ENCODE data around the gene GDPD3.
"Not testable (repeated sequence)": the region's sequence is repeated elsewhere in the genome, so short reads cannot be mapped to it uniquely, and the experiment has no call there.

Gene GDPD3, protein sequence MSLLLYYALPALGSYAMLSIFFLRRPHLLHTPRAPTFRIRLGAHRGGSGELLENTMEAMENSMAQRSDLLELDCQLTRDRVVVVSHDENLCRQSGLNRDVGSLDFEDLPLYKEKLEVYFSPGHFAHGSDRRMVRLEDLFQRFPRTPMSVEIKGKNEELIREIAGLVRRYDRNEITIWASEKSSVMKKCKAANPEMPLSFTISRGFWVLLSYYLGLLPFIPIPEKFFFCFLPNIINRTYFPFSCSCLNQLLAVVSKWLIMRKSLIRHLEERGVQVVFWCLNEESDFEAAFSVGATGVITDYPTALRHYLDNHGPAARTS

DNA sequence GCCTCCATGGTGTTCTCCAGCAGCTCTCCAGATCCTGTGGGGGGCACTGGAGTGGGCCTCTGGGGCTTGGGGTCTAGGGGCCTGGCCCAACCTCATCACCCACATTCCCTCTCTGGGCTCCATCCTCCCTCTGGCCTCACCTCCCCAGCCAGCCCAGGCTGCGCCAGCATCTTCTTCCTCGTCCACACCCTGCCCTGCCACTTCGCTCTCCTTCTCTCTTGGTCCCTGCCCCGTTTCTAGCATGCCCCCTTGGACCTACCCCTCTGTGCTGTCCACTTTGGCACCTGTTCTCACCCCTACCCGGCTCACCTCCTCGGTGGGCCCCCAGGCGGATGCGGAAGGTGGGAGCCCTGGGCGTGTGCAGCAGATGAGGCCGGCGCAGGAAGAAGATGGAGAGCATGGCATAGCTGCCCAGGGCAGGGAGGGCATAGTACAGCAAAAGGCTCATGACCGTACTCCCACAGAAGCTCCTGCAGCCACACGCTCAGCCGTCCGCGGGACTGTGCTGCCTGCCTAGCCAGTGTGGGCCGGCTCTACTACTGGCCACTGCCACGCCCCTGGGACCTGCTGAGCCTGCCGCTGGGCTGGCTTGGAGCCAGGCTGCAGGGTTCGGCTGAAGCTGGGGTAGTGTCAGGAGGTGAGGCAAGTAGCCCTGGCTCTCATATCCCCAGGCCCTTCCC is at the start of gene GDPD3:
TSS of gene GDPD3 (minus strand) at position 507 of the 680 bp plus-strand sequence. CDS start at position 448, 59 bp downstream.
- no peak for DNase-seq (ENCODE audit: low read depth in 3 of 3)

DNA sequence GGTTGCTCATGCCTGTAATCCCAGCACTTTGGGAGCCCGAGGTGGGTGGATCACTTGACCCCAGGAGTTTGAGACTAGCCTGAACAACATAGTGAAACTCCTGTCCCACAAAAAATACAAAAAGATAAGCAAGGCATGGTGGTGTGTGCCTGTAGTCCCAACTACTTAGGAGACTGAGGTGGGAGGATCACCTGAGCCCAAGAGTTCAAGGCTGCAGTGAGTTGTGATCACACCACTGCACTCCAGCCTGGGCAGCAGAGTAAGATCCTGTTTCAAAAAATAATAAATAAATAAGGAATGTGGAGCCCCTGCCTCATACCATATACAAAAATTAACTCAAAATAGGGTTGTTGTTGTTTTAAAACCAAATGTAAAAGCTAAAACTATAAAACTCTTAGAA is 43.9 kb upstream of the GDPD3 start:
- no peak for DNase-seq (ENCODE audit: low read depth in 3 of 3)

DNA sequence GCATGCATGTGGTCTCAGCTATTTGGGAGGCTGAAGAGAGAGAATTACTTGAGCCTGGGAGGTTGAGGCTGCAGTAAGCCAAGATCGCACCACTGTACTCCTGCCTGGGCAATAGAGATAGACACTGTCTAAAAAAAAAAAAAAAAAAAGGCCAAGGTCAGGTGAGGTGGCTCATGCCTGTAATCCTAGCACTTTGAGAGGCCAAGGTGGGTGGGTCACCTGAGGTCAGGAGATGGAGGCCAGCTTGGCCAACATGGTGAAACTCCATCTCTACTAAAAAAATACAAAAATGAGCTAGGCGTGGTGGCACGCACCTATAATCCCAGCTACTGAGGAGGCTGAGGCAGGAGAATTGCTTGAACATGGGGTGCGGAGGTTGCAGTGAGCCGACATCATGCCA is 41.9 kb upstream of the GDPD3 start:
- DNase-seq (ENCODE audit: low read depth in 3 of 3): no peak

DNA sequence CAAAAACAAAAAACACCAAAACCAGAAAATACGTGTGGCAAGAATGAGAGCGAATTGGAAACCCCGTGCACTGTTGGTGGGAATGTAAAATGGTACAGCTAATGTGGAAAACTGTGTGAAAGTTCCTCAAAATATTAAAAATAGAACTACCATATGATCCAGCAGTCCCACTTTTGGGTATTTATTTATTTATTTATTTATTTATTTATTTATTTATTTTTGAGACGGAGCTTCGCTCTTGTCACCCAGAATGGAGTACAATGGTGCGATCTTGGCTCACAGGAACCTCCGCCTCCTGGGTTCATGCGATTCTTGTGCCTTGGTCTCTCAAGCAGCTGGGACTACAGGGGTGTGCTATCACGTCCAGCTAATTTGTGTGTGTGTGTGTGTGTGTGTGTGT is 39.2 kb upstream of the GDPD3 start:
- no peak for DNase-seq (ENCODE audit: low read depth in 3 of 3)

DNA sequence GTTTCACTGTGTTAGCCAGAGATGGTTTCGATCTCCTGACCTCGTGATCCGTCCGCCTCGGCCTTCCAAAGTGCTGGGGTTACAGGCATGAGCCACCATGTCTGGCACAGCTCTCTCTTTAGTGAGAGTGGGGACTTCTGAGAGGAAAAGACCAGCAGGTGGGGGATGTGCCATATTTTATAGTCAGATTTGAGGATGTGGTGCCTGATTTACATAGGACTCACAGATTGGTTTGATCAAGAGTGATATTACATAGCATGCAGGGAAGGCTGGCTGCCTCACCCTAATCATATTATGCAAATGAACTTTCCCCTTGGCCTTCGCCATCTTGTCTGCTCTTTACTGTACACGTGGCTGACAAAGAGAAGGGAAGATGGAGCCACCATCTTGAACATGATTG is 37.8 kb upstream of the GDPD3 start:
- DNase-seq (ENCODE audit: low read depth in 3 of 3): no peak

DNA sequence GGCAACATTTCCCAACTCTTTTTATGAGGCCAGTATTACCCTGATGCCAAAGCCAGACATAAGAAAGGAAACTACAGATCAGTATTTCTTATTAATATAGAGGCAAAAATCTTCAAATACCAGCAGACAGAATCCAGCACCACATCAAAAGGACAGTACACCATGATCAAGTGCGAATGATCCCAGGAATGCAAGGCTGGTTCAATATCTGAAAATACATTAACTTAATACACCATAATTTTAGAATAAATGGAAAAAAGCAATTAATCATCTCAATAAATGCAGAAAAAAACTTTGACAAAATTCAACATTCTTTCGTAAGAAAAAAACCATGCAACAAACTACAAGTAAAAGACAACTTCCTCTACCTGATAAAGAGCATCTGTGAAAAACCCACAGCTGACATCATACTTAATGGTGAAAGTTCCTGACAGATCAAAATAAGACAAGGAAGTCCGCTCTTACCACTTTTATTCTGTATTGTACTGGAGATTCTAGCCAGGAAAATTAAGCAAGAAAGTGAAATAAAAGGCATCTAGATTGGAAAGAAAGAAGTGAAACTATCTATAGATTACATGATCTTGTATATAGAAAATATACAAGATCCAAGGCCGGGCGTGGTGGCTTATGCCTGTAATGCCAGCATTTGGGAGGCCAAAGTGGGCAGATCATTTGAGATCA is 36.1 kb upstream of the GDPD3 start:
- DNase-seq (ENCODE audit: low read depth in 3 of 3): no peak

DNA sequence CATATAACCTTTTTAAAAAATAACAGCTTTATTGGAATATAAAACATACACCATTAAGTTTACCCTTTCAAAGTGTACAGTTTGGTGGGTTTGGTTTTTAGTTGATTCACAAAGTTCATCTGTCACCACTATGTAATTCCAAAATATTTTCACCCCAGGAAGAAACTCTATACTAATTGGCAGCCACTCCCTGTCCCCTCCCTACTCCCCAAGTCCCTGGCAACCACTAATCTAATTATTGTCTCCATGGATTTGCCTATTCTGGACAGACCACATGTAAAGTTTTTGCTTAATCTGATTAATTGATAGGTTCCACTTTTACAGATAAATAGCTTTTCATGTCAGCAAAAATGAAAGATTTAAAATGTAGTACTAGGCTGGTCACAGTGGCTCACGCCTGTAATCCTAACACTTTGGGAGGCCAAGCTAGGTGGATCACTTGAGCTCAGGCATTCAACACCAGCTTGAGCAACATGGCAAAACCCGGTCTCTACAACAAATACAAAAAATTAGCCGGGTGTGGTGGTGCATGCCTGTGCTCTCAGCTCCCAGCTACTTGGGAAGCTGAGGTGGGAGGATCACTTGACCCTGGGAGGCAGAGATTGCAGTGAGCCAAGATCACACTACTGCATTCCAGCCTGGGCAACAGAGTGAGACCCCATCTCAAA is 34.6 kb upstream of the GDPD3 start:
- no peak for DNase-seq (ENCODE audit: low read depth in 3 of 3)

DNA sequence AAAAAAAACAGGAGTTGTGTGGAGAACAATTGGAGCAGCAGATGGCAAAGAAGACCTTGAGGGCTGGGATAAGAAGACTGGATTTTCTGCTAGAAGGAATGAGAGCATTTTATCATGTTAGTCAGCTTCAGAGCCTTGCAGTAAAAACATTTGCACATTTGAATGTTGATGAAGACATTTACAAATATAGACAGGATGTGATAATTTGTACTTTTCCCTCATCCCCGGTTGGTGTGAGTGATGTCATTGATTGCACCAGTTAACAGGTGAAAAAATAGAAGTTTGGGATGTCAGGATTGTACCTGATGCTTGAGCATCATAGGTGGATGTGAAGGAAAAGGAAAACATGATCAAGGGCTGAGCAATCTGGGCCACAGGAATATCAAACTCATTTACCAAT is 32.3 kb upstream of the GDPD3 start:
- DNase-seq (ENCODE audit: low read depth in 3 of 3): no peak

DNA sequence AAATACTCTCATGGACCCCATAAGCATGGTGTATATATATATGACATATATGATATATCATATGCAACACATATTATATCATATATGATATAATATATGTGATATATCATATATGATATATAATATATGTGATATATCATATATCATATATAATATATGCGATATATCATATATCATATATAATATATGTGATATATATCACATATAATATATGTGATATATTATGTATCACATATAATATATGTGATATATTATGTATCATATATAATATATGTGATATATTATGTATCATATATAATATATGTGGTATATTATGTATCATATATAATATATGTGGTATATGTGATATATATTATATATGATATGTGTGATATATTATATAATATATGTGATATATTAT is 31.6 kb upstream of the GDPD3 start:
- no peak for DNase-seq (ENCODE audit: low read depth in 3 of 3)

DNA sequence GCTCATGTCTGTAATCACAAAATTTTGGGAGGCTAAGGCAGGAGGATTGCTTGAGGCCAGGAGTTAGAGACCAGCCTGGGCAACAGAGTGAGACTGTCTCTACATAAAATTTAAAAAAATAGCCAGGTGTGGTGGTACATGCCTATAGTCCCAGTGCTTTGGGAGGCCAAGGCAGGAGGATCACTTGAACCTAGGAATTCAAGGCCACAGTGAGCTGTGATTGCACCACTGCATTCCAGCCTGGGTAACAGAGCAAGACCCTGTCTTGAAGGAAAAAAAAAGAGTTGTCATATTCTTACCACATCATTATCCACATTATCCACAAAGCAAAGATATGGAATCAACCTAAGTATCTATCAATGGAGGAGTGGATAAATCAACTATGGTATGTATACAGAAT is 30.7 kb upstream of the GDPD3 start:
- DNase-seq (ENCODE audit: low read depth in 3 of 3): no peak

DNA sequence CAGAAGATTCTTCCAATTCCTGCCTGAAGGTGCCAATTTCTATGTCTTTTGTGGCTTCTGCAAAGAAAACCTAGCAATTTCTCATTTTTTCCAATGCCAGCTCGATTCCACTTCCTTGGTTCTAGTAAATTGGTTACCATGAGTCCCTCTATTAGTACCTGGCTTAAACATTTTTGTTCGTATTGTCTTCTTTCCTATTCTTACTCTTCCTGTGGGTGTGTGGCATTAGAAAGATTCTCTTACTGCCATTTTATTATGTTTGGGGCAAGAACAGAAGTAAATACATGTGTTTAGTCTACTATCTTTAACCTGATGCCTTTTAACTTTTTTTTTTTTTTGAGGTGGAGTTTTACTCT is 30.0 kb upstream of the GDPD3 start:
- DNase-seq (ENCODE audit: low read depth in 3 of 3): no peak

DNA sequence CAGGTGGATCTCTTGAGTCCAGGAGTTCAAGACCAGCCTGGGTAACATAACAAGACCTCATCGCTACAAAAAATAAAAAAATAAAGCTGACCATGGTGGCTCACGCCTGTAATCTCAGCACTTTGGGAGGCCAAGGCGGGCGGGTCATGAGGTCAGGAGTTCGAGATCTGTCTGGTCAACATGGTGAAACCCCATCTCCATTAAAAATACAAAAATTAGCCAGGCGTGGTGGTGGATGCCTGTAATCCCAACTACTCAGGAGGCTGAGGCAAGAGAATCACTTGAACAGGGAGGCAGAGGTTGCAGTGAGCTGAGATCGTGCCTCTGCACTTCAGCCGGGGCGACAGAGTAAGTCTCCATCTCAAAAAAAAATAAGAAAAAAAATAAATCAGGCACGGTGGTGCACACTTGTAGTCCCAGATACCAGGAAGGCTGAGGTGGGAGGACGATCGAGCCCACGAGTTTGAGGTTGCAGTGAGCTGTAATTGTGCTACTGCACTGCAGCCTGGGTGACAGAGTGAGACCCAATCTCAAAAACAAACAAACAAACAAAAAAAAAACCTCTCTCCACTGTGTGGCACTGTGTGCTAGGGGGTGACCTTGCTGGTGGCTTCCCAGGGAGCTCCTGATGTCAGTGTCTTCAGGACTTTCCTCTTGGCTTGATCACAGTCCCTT is 29.5 kb upstream of the GDPD3 start:
- no peak for DNase-seq (ENCODE audit: low read depth in 3 of 3)

DNA sequence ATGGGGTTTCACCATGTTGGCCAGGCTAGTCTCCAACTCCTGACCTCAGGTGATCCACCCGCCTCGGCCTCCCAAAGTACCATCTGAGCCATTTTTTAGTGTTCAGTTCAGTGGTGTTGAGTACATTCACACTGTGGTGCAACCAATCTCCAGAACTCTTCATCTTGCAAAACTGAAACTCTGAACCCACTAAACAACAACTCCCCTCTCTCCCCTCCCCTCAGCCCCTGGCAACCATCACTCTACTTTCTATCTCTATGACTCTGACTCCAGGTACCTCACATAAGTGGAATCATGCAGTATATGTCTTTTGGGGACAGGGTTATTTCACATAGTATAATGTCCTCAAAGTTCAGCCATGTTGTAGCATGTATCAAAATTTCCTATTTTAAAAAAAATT is 28.4 kb upstream of the GDPD3 start:
- no peak for DNase-seq (ENCODE audit: low read depth in 3 of 3)

DNA sequence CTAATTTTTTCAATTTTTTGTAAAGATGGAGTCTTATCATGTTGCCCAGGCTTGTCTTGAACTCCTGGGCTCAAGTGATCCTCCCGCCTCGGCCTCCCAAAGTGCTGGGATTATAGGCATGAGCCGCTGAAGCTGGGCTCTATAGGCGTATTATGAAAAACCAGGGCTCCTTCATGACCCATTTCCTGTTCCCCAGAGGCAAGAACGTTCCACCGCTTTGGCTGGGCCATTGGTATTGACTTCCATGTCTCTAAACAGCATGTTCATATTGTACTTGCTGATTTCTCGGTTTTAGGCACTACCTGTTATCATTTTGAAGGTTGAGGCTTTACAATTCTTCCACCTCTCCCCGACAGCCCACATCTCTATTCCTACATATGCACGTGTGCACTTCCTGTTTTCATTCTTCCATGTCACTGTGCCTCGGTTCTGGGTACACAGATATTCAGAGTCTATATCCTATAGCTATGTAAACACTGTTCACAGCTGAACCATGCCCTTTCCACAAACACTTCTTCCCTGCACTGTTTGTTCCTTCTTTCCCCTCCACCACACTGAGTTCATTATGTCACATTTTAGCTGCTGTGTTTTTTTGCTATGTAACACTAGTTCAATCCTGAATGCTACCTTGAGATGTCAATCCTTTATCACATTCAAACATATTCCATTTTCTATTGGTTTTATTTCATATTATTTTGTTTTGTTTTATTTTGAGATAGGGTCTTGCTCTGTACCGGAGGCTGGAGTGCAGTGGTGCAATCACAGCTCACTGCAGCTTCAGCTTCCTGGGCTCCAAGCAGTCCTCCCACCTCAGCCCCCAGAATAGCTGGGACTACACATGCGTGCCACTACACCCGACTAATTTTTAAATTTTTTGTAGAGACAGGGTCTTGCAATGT is 26.5 kb upstream of the GDPD3 start:
- no peak for DNase-seq (ENCODE audit: low read depth in 3 of 3)

DNA sequence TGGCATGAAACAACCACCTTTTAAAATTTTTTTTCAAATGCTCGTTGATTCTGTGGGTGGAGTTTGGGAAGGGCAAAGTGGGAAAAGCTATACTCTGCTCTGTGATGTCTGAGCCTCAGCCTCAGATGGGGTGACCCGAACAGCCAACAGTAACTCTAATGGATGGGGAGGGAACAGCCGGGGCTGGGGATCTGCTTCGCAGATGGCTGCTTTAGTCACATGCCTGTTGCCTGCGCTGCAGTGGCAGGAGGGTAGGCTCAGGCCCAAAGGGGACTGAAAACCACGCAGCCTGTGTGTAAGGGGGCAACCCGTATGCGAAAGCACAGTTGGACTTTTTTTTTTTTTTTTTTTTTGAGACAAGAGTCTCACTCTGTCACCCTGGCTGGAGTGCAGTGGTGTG is 24.6 kb upstream of the GDPD3 start:
- no peak for DNase-seq (ENCODE audit: low read depth in 3 of 3)

DNA sequence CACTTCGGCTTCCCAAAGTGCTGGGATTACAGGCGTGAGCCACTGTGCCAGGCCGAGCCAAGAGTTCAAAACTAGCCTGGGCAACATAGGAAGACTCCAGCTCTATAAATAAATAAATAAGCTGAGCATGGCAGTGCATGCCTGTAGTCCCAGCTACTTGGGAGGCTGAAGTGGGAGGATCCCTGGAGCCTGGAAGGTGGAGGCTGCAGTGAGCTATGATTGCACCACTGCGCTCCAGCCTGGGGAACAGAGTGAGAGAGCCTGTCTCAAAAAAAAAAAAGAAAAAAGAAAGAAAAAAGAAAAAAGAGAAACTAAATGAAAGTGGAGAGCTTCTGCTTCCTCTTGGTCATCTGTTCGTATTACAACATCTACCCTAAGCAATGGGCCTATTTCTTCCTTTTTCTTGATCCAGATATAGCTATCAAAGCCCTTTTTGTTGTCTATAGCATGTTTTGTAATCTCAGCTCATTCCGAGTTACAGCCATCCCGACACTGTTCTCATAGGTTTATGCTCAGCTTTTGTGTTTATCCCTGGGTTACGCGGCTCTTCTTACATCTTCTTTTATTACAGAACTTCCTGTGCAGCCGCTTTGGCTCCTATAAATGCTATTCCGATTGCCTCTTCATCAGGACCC is 23.8 kb upstream of the GDPD3 start:
- DNase-seq (ENCODE audit: low read depth in 3 of 3): no peak

DNA sequence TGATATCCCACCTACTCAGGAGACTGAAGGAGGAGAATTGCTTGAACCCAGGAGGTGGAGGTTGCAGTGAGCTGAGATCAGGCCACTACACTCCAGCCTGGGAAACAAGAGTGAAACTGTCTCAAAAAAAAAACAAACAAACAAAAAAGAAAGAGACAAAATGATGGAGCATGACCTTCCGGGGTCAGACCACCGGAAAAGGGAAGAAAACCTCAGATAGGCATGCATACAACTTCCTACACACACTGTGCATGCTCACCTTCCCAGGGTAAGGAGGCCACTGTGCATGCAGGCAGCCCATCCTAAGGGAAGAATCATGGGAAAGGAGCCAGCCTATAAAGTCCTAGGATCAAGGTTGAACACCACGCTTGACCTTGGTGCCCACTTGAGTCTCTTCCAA is 19.3 kb upstream of the GDPD3 start:
- no peak for DNase-seq (ENCODE audit: low read depth in 3 of 3)

DNA sequence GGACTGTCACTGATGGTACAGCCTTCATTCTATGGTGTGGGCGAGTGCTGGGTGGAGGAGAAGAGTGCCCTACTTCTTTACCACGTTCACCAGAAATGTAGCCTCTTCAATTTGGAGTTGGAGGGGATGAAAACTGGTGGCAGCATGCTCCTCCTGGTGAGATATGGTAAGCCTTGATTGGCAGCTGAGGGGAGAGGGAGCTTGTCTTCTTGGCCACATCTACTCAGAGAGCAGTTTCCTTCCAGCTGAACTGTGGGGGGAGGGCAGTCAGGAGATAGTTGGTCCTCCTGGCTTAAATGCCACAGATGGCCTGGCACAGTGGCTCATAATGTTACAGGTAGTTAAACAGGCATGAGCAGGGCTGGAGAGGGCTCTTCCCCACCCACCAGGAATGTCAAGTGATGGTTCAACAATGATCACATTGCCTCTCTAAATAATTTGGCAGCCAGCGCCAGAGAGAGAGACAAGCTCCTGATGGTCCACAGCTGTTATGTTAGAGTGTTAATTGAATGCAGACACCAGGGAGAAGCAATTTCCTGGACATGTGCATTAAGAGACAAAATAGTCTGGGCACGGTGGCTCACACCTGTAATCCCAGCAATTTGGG is 18.6 kb upstream of the GDPD3 start:
- DNase-seq (ENCODE audit: low read depth in 3 of 3): no peak

DNA sequence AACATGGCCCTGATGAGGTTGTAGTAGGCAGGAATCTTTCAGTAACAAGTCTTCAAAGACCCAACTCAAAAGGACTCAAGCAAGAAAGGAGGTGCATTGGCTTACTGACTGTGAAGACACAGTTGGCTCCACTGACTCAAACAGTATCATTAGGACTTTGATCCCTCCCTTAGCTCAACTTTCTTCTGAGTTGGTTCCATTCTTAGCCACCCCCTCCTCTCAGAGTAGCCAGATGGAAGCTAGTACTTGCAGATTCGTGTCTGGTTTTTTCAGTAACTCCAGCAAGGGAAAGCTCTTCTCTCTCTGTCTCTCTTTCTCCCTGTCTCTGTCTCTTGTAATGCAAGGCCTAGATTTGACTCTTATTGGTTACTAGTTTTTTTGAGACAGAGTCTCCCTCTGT is 14.7 kb upstream of the GDPD3 start:
- DNase-seq (ENCODE audit: low read depth in 3 of 3): no peak

DNA sequence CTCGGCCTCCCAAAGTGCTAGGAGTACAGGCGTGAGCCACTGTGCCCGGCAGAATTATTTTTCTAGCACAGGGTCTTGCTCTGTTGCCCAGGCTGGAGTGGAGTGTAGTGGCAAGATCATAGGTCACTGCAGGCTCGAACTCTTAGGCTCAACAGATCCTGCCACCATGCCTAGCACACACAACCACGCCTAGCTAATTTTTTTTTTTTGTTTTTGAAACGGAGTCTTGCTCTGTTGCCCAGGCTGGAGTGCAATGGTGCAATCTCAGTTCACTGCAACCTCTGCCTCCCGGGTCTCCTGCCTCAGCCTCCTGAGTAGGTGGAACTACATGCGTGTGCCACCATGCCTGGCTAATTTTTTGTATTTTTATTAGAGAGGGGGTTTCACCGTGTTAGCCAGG is 12.4 kb upstream of the GDPD3 start:
- not testable (repeated sequence) for DNase-seq (ENCODE audit: low read depth in 3 of 3)

Data from stimulated activated CD4-positive, alpha-beta T cell treated with anti-CD3 and anti-CD28 coated beads, TNF-alpha, amount 100 ng/mL, for 48 hours (primary cell).